HG02885 (cell line): ENCODE data around the gene ATRNL1.
"Not testable (repeated sequence)": the region's sequence is repeated elsewhere in the genome, so short reads cannot be mapped to it uniquely, and the experiment has no call there.

ENCODE experiments used
- ATAC-seq: cut with Tn5 transposase; IDR thresholded peaks from one replicate; pipeline ENCODE4 v1.9.1; 2021; ENCODE audit warnings: mild to moderate bottlenecking; ENCODE audit not compliant: unreplicated experiment, poor library complexity

The ATRNL1 gene

GRCh38 chr10:115826396-115826795 lies 733.2 kb downstream of the ATRNL1 start:
- ATAC-seq = no peak

GRCh38 chr10:115827231-115828009 lies 734.3 kb downstream of the ATRNL1 start:
- ATAC-seq = no peak

GRCh38 chr10:115828182-115828581 lies 735.0 kb downstream of the ATRNL1 start:
- not testable (repeated sequence) for ATAC-seq

GRCh38 chr10:115829521-115830205 lies 736.5 kb downstream of the ATRNL1 start:
- ATAC-seq = no peak

GRCh38 chr10:115830265-115830970 lies 737.3 kb downstream of the ATRNL1 start:
- no peak for ATAC-seq

- no peak for ATAC-seq
Measured at GRCh38 chr10:115831016-115831415, 737.9 kb downstream of the ATRNL1 start.

- no peak for ATAC-seq
Measured at GRCh38 chr10:115833119-115833518, 740.0 kb downstream of the ATRNL1 start.

- ATAC-seq = no peak
Measured at GRCh38 chr10:115844591-115844990, 751.4 kb downstream of the ATRNL1 start.

- ATAC-seq = no peak
Measured at GRCh38 chr10:115845921-115846320, 752.8 kb downstream of the ATRNL1 start.

GRCh38 chr10:115846528-115846927 lies 753.4 kb downstream of the ATRNL1 start:
- ATAC-seq = no peak

- no peak for ATAC-seq
Measured at GRCh38 chr10:115849197-115849596, 756.0 kb downstream of the ATRNL1 start.

GRCh38 chr10:115850666-115851065 lies 757.5 kb downstream of the ATRNL1 start:
- no peak for ATAC-seq

GRCh38 chr10:115851695-115852094 lies 758.5 kb downstream of the ATRNL1 start:
- ATAC-seq = no peak

GRCh38 chr10:115854740-115855435 lies 761.7 kb downstream of the ATRNL1 start:
- no peak for ATAC-seq

GRCh38 chr10:115856580-115856979 lies 763.4 kb downstream of the ATRNL1 start:
- ATAC-seq = no peak

GRCh38 chr10:115857856-115858255 lies 764.7 kb downstream of the ATRNL1 start:
- ATAC-seq = no peak

- no peak for ATAC-seq
Measured at GRCh38 chr10:115860182-115861107, 767.3 kb downstream of the ATRNL1 start.

- ATAC-seq = no peak
Measured at GRCh38 chr10:115861455-115861854, 768.3 kb downstream of the ATRNL1 start.

- ATAC-seq = no peak
Measured at GRCh38 chr10:115861864-115862263, 768.7 kb downstream of the ATRNL1 start.
